Neural cell (in vitro differentiated cells): ENCODE data around the gene ATP6V1E1. TPM values are rescaled to one million over a fixed set of nuclear protein-coding genes. Genes with fewer than 3 reads are reported as not detected.

ENCODE experiments used
- H2AFZ ChIP-seq: fragments of 200-600, 300-800 bp; sonication (generic), shearing (Covaris generic); 2 replicates; pipeline ENCODE4 v1.6.0; 2014; ENCODE audit warnings: low read depth, mild to moderate bottlenecking, antibody characterized with exemption, low read length, moderate library complexity
- H3F3A ChIP-seq: fragments of 200-600 bp; shearing (Covaris generic); 2 replicates; pipeline ENCODE4 v1.6.1; 2016; ENCODE audit warnings: mild to moderate bottlenecking, moderate library complexity, mixed read lengths, antibody characterized with exemption, low read length; ENCODE audit not compliant: insufficient read depth, poor library complexity, severe bottlenecking
- H3K27ac ChIP-seq: fragments of 200-600, 300-800 bp; sonication (generic), shearing (Covaris generic); 2 replicates; pipeline ENCODE4 v1.5.1; 2014; ENCODE audit warnings: mild to moderate bottlenecking, low read length, moderate library complexity
- H3K27me3 ChIP-seq: fragments of 300-800, 200-600 bp; sonication (generic), shearing (Covaris generic); 2 replicates; pipeline ENCODE4 v1.6.0; 2014; ENCODE audit warnings: mild to moderate bottlenecking, low read depth, low read length, moderate library complexity; ENCODE audit not compliant: insufficient read depth
- H3K36me3 ChIP-seq: fragments of 300-800, 200-600 bp; sonication (generic), shearing (Covaris generic); 2 replicates; pipeline ENCODE4 v1.5.1; 2014; ENCODE audit warnings: mild to moderate bottlenecking, antibody characterized with exemption, low read length, moderate library complexity; ENCODE audit not compliant: insufficient read depth
- H3K4me2 ChIP-seq: fragments of 300-800, 200-600 bp; sonication (generic), shearing (Covaris generic); 2 replicates; pipeline ENCODE4 v1.6.0; 2014; ENCODE audit warnings: mild to moderate bottlenecking, low read length
- H3K4me3 ChIP-seq: fragments of 300-800, 200-600 bp; sonication (generic), shearing (Covaris generic); 2 replicates; pipeline ENCODE4 v1.5.1; 2014; ENCODE audit warnings: mild to moderate bottlenecking, low read length, moderate library complexity
- H3K79me2 ChIP-seq: fragments of 200-600 bp; shearing (Covaris generic); replicated peaks from 2 replicates; pipeline ENCODE4 v1.6.0; 2014; ENCODE audit warnings: mild to moderate bottlenecking, low read length, moderate library complexity; ENCODE audit not compliant: insufficient read depth
- H3K9ac ChIP-seq: fragments of 300-800, 200-600 bp; sonication (generic), shearing (Covaris generic); 2 replicates; pipeline ENCODE4 v1.6.1; 2016; ENCODE audit warnings: mild to moderate bottlenecking, low read length, mixed read lengths
- H3K9me2 ChIP-seq: fragments of 200-600 bp; shearing (Covaris generic); 2 replicates; pipeline ENCODE4 v1.6.1; 2016; ENCODE audit warnings: mild to moderate bottlenecking, low read length, mixed read lengths; ENCODE audit not compliant: insufficient read depth
- H3K9me3 ChIP-seq: fragments of 200-600, 300-800 bp; sonication (generic), shearing (Covaris generic); 2 replicates; pipeline ENCODE4 v1.6.1; 2016; ENCODE audit warnings: mild to moderate bottlenecking, mixed run types, low read length, moderate library complexity, mixed read lengths
- H4K20me1 ChIP-seq: fragments of 200-600 bp; shearing (Covaris generic); 2 replicates; pipeline ENCODE4 v1.6.1; 2016; ENCODE audit warnings: mild to moderate bottlenecking, mixed run types; ENCODE audit not compliant: insufficient read depth
- SMC3 ChIP-seq: fragments of 450-650 bp; conservative IDR thresholded peaks from 2 replicates; pipeline ENCODE4 v1.6.1; 2014; ENCODE audit warnings: antibody characterized with exemption, mild to moderate bottlenecking, moderate library complexity; ENCODE audit not compliant: poor library complexity
- TAF1 ChIP-seq: IDR thresholded peaks from 2 replicates; pipeline ENCODE4 v1.6.1; 2012; ENCODE audit warnings: low read depth
- polyA plus RNA-seq: library from polyadenylated mRNA; depleted of rRNA; stranded (reverse); fragments of >200 nt; gene quantifications from 2 replicates; pipeline ENCODE4 v1.2.3, GENCODE V29; 2014

ATP6V1E1 gene
- polyA plus RNA-seq, 1 donor from 2014 or later: 224 TPM

- Histone ChIP-seq H3K79me2 (no peaks in the 10 kb centered on the region), H3K36me3 (no peaks in the 10 kb centered on the region), H3K9me3 (no peaks in the 10 kb centered on the region), H3F3A (no peaks in the 10 kb centered on the region), H3K9me2 (no peaks in the 10 kb centered on the region), H3K4me3 (no peak overlapping the region), H3K27ac (no peak overlapping the region), H3K27me3 (no peaks in the 10 kb centered on the region), H3K4me2 (no peak overlapping the region), H3K9ac (no peak overlapping the region), H2AFZ (no peak overlapping the region), H4K20me1 (no peaks in the 10 kb centered on the region)
- TF ChIP-seq TAF1: no peak
- no peak for TF ChIP-seq SMC3
Observed at GRCh38 chr22:17542452-17542851, 86.1 kb downstream of the ATP6V1E1 start.

Other genes with a start within 250 kb of the ATP6V1E1 start
- gene SLC25A18, start 65.3 kb downstream of the ATP6V1E1 start, polyA plus RNA-seq: 0.28 TPM in 1 of 2 replicates, not detected in the other
- gene BCL2L13, start 10.0 kb upstream of the ATP6V1E1 start, polyA plus RNA-seq: 20.8 and 21.6 TPM in 2 replicates
- 88.6 and 92.4 TPM in 2 replicates for gene BID, start 145.7 kb upstream of the ATP6V1E1 start, polyA plus RNA-seq